Diencephalon (tissue), 1 donor: ENCODE results near the gene MARCO. TPM values are rescaled to one million over a fixed set of nuclear protein-coding genes. Genes with fewer than 3 reads are reported as not detected.

Experiments
- total RNA-seq: library from RNA; depleted of rRNA; stranded (reverse); fragments of >200 nt; gene quantifications from one replicate; pipeline ENCODE4 v1.2.3, GENCODE V29; 2014

The MARCO gene, protein sequence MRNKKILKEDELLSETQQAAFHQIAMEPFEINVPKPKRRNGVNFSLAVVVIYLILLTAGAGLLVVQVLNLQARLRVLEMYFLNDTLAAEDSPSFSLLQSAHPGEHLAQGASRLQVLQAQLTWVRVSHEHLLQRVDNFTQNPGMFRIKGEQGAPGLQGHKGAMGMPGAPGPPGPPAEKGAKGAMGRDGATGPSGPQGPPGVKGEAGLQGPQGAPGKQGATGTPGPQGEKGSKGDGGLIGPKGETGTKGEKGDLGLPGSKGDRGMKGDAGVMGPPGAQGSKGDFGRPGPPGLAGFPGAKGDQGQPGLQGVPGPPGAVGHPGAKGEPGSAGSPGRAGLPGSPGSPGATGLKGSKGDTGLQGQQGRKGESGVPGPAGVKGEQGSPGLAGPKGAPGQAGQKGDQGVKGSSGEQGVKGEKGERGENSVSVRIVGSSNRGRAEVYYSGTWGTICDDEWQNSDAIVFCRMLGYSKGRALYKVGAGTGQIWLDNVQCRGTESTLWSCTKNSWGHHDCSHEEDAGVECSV
- total RNA-seq, result not detected

DNA sequence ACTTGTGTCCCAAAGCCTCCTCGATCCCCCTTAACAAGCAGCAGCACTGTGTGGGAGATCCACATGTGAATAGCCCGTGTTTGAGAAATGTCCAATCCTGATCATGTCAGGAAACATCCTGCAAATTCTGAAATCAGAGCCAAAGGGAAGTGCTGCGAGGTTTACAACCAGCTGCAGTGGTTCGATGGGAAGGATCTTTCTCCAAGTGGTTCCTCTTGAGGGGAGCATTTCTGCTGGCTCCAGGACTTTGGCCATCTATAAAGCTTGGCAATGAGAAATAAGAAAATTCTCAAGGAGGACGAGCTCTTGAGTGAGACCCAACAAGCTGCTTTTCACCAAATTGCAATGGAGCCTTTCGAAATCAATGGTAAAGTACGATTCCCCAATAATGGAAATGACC, at the start of gene MARCO:
MARCO (plus strand) TSS at position 164 of the 400 bp plus-strand sequence; CDS start at position 271, 107 bp downstream.

Other genes starting within 250 kb of the MARCO start
- gene EN1, start 94.5 kb upstream of the MARCO start, total RNA-seq, result 1.4 TPM
- 2.3 TPM for gene C1QL2, start 216.6 kb downstream of the MARCO start, total RNA-seq